ENCODE measurements around the gene ATP5F1A. TPM values are rescaled to one million over a fixed set of nuclear protein-coding genes. Genes with fewer than 3 reads are reported as not detected.

ATP5F1A gene
- total and polyA plus RNA-seq, 2 experiments from 2014 or later, result 1,340 to 1,610 TPM

DNA sequence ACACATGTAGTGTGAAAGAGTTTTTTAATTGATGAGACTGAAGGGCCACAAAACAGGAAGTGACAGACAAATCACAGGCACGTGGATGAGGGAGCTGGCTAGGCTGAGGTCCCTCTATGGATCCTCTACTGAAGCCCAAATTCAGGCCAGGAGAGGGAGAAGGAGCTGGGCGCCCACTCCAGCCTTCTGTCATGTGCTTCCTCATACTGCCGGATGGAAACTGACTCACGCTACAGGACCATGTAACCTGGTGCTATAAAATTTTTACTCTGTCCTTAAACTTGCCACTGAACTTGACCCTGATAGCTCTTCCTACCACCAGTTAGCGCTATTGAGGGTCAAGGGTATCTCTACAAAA lies 57.4 kb downstream of the ATP5F1A start:
- DNase-seq (ENCODE audit: low read depth in 1 of 2, low spot score in 1 of 2), result no peak
- Histone ChIP-seq H3K27ac (no peak overlapping the region), H3K36me3 (no peaks in the 10 kb centered on the region), H3K4me3 (no peak overlapping the region), H3K9me3 (ENCODE audit: low read depth) (no peaks in the 10 kb centered on the region), H3K4me1 (ENCODE audit: low read depth) (no peaks in the 10 kb centered on the region), H3K27me3 (no peaks in the 10 kb centered on the region)
- TF ChIP-seq, protein P1, sequence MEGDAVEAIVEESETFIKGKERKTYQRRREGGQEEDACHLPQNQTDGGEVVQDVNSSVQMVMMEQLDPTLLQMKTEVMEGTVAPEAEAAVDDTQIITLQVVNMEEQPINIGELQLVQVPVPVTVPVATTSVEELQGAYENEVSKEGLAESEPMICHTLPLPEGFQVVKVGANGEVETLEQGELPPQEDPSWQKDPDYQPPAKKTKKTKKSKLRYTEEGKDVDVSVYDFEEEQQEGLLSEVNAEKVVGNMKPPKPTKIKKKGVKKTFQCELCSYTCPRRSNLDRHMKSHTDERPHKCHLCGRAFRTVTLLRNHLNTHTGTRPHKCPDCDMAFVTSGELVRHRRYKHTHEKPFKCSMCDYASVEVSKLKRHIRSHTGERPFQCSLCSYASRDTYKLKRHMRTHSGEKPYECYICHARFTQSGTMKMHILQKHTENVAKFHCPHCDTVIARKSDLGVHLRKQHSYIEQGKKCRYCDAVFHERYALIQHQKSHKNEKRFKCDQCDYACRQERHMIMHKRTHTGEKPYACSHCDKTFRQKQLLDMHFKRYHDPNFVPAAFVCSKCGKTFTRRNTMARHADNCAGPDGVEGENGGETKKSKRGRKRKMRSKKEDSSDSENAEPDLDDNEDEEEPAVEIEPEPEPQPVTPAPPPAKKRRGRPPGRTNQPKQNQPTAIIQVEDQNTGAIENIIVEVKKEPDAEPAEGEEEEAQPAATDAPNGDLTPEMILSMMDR (IDR thresholded peaks at IDR 0.05; ENCODE audit: low read depth, low read length), result no peak

DNA sequence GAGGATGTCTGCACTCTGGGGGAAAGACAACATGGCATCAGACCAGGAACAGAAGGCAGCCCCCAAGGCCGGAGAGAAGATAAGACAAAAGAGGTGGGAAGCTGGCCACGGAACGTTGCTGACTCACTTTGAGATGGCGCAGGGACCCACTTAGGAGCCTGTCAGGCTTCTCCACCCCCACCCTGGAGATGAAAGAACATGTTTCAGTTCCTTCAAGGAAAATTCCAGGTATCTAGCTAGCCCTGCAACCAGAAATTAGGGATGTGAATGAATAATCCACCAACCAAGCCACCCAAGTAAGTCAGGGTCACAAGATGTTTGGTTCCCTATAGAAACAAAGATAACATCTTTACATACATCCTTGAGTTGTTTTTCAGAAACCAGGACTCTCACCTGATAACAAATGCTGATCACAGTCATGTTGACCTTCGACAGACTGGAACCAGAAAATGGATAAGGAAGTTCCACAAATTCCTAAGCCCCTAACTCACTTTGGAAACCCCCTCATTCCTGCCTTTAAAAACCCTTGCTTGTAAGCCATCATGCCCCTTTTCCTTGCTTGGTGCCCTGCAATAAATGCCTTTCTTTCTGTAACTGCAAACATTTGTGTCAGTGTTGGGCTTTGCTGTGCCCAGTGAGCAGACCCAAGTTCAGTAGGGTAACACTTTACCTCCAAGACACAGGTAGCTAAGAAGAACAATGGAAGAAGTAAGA lies 57.9 kb downstream of the ATP5F1A start:
- H3K27me3 ChIP-seq, result no peaks in the 10 kb centered on the region
- no peaks in the 10 kb centered on the region for H3K36me3 ChIP-seq
- TF ChIP-seq, protein P1 (IDR thresholded peaks at IDR 0.05; ENCODE audit: low read depth, low read length), result no peak
- no peak for DNase-seq (ENCODE audit: low read depth in 1 of 2, low spot score in 1 of 2)
- H3K4me3 ChIP-seq, result no peak overlapping the region
- H3K4me1 ChIP-seq (ENCODE audit: low read depth), result no peaks in the 10 kb centered on the region
- no peak overlapping the region for H3K27ac ChIP-seq
- no peaks in the 10 kb centered on the region for H3K9me3 ChIP-seq (ENCODE audit: low read depth)

DNA sequence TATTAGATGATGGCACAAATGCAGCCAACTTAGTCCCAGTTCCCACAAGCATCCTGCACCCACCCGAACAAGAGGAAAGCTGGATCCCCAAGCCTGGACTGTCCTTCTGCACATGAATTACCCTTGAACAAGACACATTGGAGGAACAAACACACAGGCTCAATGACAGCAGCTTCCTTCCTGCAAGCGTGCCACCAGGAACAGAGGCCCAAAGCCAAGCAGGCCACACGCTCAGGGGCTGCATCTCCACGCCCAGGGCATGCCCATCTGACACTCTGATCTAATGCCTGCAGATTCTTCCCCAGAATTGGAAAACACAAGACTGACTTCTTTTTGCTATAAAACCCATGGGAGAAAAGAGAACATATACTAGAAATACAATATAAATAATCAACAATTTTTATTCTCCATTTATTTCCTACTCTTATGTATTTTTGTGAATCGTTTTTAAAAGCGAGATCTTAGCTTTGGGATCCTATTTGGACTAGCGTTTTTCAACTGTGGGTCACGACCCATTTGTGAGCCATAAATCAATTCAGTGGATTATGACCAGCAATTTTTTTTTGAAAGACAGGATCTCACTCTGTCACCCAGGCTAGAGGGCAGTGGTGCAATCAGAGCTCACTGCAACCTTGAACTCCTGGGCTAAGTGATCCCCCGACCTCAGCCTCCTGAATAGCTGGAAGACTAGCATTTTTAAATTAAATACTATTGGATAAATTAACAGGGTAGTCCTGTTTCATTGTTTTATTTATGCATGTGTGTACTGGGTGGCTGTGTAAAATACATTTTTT lies 60.4 kb downstream of the ATP5F1A start:
- Histone ChIP-seq H3K36me3 (no peaks in the 10 kb centered on the region), H3K27ac (no peak overlapping the region), H3K9me3 (ENCODE audit: low read depth) (no peaks in the 10 kb centered on the region), H3K27me3 (no peaks in the 10 kb centered on the region), H3K4me3 (no peak overlapping the region), H3K4me1 (ENCODE audit: low read depth) (no peaks in the 10 kb centered on the region)
- no peak for DNase-seq (ENCODE audit: low read depth in 1 of 2, low spot score in 1 of 2)
- TF ChIP-seq, protein P1 (IDR thresholded peaks at IDR 0.05; ENCODE audit: low read depth, low read length), result no peak

DNA sequence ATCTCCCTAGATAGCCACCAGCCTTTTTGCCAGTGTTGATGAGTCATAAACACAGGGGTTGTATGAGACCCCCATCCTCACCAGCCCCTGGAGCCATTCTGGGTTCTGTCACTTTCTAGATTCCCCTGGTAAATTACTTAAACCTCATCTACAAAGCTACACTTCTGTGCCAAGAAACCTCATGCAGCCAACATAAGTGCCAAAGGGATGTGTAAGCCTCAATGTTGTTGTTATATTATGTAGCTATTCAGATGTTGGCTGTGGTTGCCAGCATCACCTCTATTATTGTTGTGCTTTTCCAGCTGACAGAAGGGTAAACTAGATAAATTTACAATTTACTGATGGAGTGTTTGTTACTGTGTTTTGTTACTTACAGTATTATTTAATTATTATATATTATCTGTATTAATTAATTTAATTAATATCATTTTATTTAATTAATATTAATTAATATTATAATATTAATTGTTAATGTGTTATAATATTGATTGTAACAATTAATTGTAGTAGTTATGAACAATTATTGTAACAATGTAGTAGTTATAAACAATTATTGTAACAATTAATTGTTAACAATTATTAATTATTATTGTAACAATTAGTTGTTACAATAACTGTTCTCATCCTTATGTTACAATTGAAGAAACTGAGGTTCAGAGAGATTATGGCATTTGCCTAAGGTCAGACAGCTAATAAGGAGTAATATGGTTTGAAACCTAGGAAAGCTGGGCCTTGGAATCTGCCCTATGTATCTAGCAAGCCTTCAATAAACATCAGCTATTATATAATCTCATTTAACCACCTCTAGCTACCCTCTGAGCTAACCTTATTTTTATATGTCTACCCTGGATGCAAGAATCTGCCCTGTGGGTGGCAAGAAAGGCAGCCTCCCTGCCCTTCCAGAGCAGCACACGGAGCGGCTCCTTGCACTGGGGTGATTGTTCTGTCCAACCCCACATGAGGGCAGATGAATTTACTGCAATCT lies 62.1 kb downstream of the ATP5F1A start:
- H3K4me1 ChIP-seq (ENCODE audit: low read depth), result no peaks in the 10 kb centered on the region
- no peaks in the 10 kb centered on the region for H3K9me3 ChIP-seq (ENCODE audit: low read depth)
- no peaks in the 10 kb centered on the region for H3K27me3 ChIP-seq
- TF ChIP-seq, protein P1 (IDR thresholded peaks at IDR 0.05; ENCODE audit: low read depth, low read length), result no peak
- DNase-seq (ENCODE audit: low read depth in 1 of 2, low spot score in 1 of 2), result peak in 1 of 2 donors; percentile 57
- no peak overlapping the region for H3K4me3 ChIP-seq
- H3K36me3 ChIP-seq, result no peaks in the 10 kb centered on the region
- no peak overlapping the region for H3K27ac ChIP-seq

DNA sequence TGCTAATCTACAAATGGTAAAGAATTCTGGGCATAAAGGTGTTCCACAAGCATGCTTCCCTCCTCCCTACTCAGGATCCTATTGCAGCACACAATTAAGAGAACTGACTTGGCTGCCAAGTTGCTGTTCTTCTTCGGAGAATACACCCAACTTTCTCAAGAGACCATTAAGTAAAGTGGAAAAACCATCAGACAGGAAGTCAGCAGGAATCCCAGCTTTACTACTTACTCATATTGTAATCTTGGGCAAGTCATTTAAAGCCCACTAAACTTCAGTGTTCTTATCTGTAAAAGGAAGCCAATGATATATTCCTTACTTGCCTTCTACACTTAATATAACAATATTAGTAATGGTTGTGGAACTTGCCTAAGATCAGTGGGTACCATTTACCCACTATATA lies 63.9 kb downstream of the ATP5F1A start:
- Histone ChIP-seq H3K9me3 (ENCODE audit: low read depth) (no peaks in the 10 kb centered on the region), H3K4me1 (ENCODE audit: low read depth) (no peaks in the 10 kb centered on the region), H3K4me3 (no peak overlapping the region), H3K27me3 (peaks cover 7% of the 10 kb centered on the region), H3K36me3 (no peaks in the 10 kb centered on the region), H3K27ac (no peak overlapping the region)
- peak in 1 of 2 donors; percentile 72 for DNase-seq (ENCODE audit: low read depth in 1 of 2, low spot score in 1 of 2)
- TF ChIP-seq, protein P1 (IDR thresholded peaks at IDR 0.05; ENCODE audit: low read depth, low read length), result no peak
